NK-92 treated with Interleukin-12 subunit alpha and Interleukin-12 subunit beta, amount 100 ng/mL, for 24 hours (cell line): ENCODE results near the gene SPON1.
"Not testable (repeated sequence)": the region's sequence is repeated elsewhere in the genome, so short reads cannot be mapped to it uniquely, and the experiment has no call there.

Experiments used
- DNase-seq: peaks from one replicate; lab custom pipeline; 2025; lab: John Stamatoyannopoulos, UW

The SPON1 gene

DNA sequence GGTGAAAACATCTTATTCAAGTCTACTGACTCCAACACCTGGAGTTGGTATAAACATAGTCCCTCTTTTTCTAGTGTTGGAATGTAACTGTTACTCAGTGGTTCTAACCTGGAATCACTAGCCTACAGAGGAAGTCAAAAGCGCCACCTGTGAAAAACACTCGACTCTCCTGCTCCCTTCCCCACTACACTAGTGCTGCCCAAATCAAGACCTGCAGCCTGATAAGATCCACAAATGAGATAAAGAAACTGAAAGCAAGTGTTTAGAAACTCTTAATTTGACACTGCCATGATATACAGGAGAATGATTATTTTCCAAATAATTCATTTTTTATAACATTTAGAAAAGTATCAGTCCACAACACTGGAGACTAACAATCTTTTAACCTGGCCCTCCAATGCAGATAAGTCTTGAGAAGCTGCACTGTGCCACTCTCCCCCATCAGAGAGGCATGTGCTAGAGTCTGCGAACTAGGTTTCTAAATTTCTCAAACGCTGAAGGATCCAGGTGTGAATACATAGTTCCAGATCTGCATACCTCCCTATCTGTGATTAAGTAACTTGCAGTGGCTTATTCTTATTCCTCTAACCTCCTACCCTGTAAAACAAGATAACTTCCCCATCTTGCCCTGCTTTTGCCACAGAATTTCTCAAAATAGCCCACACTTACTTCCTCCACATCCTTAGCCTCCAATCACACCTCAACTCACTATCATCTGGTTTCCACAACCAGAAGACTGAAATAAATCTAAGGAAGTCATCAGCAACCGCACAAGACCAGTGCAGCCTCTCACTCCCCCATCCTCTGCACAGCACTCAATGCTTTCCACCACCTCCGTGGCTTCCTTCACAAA is 308.4 kb downstream of the SPON1 start:
- DNase-seq = no peak

DNA sequence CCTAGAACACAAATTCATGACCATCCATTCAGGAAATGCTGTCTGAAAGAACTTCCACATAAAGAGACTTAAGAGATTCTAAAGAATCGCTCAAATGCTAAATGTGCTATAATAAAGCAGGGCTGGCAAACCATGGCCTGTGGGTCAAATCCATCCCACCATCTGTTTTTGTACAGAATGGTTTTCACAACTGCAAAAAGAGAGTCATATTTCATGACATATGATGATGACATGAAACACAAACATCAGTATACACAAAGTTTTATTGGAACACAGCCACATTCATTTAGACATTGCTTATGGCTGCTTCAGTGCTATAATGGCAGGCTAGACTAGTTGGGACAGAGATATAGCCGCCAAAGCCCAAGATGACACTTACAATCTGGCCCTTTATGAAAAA is 311.4 kb downstream of the SPON1 start:
- DNase-seq = no peak

DNA sequence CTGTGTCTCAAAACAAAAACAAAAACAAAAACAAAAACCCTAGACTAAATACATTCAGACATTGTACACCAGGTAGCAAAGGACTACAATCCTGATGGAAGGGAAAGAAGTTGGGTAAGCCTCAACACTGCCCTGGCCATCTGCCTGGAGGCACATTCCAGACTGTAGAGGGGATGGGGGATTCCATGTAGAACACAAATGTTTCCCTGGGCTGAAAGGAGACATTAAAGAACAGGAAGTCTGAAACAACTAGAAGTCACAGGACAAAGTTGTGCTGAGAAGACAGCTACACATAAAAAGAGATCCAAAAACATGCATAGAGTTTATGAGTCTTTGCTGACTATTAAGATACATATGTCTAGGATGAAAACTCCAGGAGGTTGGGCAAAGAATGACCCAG is 312.6 kb downstream of the SPON1 start:
- no peak for DNase-seq

DNA sequence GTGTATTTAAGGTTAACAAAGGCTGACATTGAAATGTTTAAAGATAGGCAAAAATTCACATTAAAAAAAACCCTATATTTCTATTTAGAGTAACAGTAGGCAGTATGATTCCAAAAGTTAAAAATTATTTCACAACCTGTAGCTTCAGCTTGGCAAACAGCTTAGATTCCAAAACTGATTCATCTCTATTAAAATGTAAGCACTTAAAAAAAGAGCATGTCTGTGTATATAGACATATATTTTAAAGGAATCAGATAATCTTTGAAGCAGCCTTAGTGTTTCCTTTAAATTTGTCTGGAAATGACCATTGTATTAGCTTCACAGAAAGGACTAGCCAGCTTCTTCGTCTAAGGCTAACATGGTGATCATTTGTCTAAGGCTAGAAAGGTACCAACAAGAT is 316.3 kb downstream of the SPON1 start:
- DNase-seq = not testable (repeated sequence)

DNA sequence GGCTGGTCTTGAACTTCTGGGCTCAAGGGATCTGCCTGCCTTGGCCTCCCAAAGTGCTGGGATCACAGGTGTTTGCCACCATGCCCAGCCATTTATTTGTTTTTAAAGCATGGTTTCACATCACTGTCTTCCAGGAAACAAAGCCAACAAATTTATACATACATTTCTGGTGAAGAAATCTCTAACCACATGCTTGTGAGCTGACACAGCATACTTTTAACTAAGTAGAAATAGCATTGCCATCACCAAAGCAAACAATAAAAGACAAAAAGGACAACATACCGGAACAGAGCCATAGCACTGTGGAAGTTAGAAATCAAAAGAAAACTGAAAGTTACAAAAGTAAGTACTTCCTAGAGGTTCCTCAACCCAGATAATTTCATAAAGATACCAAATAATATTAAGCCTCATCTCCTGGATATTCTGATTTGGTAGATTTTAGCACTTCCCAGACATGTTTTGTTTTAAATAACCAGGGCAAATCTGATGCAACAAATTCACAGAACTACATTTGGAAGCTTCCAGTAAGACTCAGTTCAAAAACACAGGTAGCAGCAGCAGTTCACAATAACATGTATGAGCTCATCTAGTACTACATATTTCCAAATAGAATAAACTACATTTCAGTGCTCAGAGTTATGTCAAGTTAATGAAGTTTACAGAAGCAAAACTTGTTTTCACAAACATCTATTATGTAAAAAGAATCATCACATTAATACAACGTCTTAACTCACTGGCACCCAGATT is 325.8 kb downstream of the SPON1 start:
- DNase-seq = no peak

DNA sequence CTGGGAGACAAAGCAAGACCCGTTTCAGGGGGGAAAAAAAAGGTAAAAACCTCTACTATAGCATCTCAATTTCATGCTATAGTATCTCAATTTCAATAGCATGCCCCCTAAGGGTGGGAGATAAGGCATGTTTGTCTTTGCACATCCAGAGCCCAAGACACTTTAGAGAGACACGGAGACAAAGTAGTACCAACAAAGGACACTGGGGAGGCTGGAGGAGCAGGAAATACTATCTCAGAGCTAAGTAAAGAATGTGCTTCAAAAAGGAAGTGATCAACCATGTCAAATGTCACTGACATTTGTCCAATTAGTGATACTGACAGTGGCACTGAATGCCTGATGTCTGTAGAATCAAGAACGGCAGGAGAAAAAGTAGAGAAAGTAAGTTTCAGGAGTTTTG is 327.9 kb downstream of the SPON1 start:
- DNase-seq = no peak

DNA sequence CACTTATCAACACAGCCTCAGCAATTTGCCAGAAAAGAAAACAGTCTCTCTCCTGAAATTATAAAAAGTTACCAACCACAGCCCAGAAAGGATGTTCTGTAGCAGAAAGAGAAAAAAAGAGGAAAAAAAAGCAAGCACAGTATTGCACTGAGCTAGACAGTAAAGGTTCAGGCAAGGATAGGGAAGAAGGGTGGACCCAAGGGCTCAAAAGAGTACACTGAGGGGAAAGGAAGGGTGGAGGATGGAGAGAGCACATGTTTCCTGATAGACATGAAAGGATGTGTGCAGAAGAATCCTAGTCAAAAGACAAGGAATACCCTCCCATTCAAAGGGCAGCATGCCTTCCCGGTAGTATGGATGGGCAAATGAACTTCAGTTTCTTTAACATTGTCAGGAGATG is 337.4 kb downstream of the SPON1 start:
- no peak for DNase-seq

DNA sequence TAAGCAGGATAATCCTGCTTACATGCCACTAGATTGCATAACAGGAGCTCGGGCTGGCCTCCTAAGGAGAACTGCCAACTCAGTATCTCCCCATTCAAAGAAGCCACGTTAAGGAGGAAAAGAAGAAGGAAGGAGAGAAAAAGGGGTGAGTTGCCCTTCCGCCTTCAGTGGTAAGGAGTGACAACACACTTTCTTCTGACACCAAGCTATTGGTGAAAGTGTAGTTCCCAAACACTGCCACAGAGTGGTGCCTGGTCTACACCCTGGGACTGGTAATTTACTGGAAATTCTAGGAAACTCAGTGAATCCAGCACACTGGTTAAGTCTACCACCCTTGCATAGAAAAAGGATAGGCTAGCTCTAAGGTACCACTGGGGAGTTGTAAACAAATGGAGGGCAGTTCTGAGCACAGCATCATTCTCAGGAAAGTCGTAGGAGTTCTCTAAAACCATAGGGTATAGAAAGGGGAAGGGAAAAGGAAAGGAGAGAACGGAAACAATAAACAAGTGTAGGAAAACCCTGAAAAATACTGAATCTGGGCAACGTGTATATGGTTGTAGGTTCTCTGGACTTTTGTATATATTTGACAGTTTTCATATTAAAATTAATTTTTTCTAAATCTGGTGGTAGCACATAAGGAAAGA is 338.3 kb downstream of the SPON1 start:
- DNase-seq = no peak

DNA sequence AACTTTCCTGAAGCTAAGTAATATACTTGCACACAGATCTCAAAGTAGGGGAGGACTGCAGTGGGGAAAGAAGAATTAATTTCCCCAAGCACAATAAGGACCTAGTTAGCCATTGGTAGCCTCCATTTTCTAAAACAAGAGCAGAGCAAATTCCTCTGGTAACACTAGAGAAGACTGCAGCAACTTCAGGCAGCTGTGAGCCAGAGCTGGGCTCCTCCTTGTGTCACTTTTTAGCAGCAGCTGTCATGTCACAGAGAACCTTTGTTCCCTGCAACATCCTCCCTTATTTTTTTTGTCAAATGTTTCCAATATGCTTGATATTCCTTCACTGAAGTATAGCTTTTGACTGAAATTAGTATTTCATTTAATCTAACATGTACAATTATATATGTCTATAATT is 342.1 kb downstream of the SPON1 start:
- DNase-seq = no peak

DNA sequence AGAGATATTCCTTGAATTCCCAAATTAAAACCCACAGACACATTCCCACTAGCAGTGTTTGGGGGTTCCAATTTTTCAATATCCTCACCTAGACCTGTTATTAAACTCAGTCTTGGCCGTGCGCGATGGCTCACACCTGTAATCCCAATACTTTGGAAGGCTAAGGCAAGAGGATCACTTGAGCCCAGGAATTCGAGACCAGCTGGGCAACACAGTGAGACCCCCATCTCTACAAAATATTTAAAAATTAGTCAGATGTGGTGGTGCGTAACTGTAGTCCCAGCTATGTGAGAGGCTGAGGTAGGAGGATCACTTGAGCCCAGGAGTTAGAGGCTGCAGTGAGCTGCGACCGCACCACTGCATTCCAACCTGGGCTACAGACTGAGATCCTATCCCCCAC is 343.1 kb downstream of the SPON1 start:
- no peak for DNase-seq

DNA sequence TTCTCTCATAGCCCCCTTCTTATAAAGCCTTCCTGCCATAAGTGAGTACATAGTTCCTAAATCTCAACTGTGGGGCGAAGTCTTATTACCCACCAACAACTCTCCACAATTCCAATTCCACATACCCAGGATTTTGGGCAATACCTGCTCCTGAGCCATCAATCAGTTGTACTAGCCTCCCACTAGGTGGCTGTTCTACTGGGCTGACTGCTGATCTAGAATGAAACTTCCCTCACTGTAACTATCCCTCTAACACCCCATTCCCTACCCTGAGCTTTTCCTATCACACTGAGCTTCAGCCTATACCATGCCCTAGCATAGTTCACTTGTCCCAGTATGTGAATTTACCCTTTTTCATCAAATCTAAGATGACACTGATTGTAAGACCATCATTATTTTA is 344.0 kb downstream of the SPON1 start:
- DNase-seq = no peak

DNA sequence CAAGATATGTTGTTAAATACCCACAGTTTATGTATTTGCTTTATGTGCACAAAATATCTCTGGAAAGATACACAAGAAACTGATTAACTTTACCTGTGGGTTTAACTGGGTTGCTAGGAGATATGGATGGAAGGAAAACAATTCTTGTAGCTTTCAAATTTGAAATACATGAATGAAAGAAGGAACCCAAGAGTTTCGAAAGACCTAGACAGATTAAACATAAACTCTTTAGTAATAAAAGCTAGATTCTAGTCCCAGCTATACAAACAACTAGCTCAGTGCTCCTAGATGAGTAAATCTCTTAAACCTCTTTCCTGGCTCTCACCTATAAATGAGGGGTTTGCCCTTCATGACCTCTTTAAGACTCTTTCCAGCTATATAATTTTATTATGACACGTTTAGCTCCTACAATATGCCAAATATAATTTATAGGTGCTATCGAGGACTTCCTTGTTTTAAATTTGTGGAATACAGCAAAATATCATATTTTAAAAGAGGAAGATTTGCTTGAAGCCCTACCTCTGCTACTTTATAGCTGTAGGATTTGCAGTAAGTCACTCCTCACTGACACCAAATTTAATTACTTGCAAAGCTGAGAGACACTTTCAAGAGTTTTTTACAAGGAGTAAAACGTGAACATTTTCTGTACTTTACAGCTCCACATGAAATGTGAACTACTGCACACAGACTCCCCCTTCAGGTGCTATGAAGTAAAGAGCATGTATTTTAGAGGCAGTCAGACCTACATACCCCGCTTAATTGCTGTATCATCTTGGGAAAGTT is 345.8 kb downstream of the SPON1 start:
- no peak for DNase-seq

DNA sequence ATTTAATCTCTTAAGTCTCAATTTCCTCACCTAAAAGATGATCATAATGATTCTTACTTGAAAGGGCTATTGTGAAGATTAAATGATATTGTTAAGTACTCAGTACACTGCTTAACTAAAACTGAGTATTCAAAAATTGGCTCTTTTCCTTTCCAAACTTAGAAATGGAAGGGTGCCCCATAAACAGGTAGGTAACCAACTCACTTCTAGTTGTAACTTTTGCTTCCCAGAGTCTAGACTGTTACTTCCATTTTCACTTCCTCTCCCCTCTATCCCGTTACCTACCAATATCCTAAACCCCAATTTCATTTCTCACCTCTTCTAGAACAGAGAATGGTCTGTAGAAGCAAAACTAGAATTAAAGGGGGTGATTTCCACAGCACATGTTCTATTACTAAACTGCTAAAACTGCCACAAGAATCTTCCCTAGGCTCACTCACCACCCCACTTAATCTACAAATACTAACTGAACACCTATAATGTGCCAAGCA is 346.4 kb downstream of the SPON1 start:
- no peak for DNase-seq

DNA sequence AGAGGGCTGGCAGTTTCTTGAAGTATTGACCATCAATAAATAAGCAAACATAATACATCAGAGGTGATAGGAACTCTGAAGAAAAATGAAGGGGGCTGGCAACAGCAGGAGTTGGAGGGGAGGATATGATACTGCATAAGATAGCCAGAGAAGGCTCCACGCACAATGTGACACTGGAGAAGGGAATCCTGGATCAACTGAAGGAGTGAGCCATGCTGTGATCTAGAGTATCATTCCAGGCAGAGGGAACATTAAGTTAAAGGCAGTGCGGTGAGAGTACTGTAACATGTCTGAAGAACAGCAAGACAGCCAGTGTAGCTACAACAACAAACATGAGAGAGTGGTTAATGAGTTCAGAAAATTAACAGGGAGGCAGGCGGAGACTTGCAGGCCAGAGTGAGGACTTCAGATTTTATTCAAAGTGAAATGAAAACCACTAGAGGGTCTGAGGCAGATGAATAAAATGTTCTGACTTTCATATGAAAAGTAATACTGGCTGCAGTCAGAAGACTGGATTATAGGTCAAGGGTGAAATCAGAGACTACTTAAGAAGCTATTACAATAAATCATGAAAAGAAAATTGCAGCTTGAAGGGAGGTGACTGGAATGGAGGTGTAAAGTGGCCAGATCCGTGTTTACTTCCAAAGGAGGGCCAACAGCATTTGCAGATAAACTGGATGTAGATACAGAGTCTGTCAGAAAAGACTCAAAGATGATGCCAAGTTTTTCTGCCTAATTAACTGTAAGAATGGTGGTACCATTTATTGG is 347.1 kb downstream of the SPON1 start:
- DNase-seq = no peak

DNA sequence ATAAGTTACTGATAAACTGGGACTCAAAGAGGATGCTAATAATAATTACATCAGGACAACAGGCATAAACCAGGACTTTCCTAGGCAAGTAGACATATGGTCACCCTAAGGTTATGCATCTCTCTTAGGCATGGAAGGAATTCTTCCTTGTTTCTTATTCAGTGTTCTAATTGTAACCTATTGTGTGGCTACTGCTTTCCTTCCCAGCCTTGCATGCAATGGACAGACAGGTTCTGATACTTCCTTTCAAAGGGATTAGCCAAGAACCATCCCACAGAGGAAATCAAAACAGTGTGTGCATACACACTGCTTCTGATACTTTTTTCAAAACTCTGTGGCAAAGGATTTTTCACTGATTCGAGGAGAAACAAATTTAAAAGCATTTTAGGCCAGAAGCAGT is 348.2 kb downstream of the SPON1 start:
- DNase-seq = no peak

DNA sequence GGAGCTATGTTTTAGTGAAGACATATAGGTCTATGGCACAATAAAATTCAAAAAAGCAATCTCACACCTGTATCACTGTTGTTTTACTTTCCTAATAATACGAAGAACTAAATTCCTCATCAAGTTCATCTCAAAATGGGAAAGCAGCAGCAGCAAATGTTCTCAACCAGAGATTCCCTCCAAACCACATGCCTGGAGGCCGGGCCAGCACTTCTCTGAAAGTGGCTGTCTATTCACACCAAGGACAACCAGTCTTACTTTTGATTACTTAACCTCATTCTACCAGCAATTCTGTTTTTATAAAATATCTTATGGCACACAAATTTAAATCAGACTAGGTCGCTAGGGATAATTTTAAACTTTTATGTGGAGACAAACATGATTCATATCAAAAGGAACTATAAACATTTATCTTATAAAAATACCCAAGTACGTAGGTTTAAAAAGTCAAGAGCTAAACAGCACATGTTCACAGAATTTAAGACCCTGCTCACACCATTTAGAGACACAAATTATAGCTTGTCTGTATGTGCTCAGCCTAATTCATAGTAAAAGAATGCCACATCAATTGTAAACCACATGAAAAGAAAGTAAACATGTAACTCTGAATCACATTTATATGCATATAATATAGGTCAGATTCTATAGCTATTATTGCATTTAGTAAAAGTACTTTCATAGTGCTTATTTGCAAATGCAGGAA is 350.4 kb downstream of the SPON1 start:
- DNase-seq = no peak

DNA sequence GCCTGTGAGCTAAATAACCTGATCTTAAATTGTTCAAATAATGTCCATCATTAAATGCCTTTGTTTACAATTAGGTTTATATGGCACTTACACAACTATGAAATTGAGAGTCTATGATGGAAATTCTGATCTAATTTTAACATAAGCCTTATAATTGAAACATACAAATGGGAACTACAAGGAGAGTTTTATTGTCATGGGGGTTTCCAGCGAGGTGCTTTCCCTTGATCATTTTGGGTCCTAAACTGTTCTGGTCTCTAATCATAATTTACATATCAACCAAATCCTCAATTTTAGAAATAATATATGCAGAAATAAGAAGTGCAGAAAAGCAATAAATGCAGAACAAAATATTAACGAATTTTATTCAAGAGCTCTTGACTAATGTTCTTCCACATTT is 351.6 kb downstream of the SPON1 start:
- DNase-seq = no peak

DNA sequence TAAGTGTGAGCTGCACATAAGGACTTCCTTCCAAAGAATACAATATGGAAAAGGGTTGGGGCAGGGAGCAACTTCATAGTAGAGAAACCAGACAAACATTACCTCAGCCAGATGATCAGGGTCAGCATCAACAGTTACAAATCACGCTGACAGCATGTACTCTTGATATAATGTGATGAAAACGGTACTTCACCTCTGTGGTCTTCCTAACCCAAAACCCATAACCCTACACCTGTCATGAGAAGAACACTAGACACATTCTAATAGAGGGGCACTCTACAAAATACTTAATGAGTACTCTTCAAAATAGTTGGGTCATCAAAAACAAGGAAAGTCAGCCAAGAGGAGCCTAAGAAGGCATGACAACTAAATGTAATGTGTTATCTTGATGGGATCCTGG is 352.6 kb downstream of the SPON1 start:
- DNase-seq = no peak
